HFFc6 (cell line): ENCODE data around the gene UBAC2. TPM values are rescaled to one million over a fixed set of nuclear protein-coding genes. Genes with fewer than 3 reads are reported as not detected.

Experiments used
- DNase-seq: peaks from one replicate; pipeline ENCODE4 v3.0.0-alpha.2; 2018
- H3K27ac Mint-ChIP-seq: 2 replicates; pipeline ENCODE4 v1.8.0; 2020; ENCODE audit warnings: mild to moderate bottlenecking, mixed read lengths
- H3K27me3 Mint-ChIP-seq: 2 replicates; pipeline ENCODE4 v1.8.0; 2021; ENCODE audit warnings: mild to moderate bottlenecking, moderate library complexity, mixed read lengths; ENCODE audit not compliant: insufficient read depth
- H3K36me3 Mint-ChIP-seq: 2 replicates; pipeline ENCODE4 v1.8.0; 2021; ENCODE audit warnings: low read depth, mixed read lengths
- H3K4me1 Mint-ChIP-seq: 2 replicates; pipeline ENCODE4 v1.8.0; 2020; ENCODE audit warnings: low read depth, mixed read lengths
- H3K4me3 Mint-ChIP-seq: 2 replicates; pipeline ENCODE4 v1.8.0; 2020; ENCODE audit warnings: mild to moderate bottlenecking, moderate library complexity, mixed read lengths
- H3K9me3 Mint-ChIP-seq: 2 replicates; pipeline ENCODE4 v1.8.0; 2020; ENCODE audit warnings: mild to moderate bottlenecking, mixed read lengths
- total RNA-seq, 6 experiments: library from RNA; stranded (reverse); fragmentation: NEBNext Ultra II Directional; extraction: Animal tissue kit (Norgen Biotek cat#: 25700); gene quantifications; 2 replicates in 1 of 6; 3 replicates in 5 of 6; pipeline ENCODE4 v1.2.3, GENCODE V29; 2021
- TF ChIP-seq, protein P1 (sequence below): fragments of 200-600 bp; sonication (generic); IDR thresholded peaks from 2 replicates; pipeline ENCODE4 v1.5.0; 2021; ENCODE audit warnings: antibody characterized with exemption, mild to moderate bottlenecking

UBAC2 gene
- total RNA-seq, 6 experiments from 2014 or later = 38.8 to 53.5 (median 46.4) TPM

DNA sequence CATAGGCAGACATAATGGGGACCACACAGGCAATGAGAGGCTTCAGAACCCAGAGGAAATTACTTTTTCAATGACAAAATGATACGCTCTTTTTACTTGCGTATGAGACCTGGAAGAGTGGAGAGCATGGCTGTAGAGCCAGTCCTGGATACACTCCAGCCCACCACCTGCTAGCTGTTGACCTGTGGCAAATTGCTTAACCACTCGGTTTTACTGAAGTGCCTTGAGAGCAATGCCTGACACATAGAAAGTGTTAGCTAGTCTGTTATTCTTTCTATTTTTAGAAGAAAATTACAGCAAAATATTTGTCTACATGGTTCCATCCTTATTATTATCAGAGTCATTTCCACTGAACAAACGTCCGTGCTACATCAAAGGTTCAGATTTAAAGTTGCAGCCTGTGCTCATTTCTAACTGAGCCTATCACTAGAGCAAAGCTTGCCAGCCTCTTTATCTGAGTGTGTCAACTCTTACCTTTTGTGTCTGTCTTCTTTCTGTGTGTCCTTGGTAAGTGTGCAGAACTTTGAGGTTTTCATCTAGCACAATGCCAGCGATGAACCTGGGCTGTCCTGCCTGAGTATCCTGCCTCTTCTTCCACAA is 116.1 kb downstream of the UBAC2 start:
- H3K27ac Mint-ChIP-seq = no peak overlapping the region
- peaks cover 66% of the 10 kb centered on the region for H3K4me1 Mint-ChIP-seq

DNA sequence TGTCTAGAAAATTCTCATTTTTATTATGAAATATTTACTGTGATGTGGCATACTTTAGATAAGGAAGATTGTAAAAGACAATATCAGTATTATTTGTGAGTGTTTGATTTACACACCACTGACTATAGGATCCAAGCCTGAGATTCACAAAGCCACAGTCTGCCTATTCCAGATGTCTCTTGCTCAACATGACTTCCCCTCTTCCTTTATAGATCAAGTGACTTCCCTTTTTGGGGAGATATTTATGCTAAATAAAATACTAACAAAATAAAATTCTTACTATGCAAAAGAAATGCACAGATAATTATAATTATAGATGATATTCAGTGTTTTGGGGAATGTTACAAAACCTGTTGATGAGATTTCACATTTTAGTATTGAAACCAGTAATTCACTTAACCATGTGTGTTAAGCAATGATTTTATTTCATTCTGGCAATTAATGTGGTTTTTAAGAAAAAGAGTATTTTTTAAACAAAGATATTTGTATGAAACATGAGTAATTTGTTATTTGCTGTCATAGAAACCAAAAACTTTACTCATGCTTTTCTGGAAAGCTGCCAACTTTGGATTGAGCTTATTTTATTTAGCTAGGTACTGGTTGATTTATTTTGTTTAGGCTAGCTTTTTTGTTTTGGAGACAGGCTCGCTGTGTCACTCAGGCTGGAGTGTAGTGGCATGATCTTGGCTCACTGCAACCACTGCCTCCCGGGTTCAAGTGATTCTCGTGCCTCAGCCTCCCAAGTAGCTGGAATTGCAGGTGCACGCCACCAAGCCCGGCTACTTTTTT is 120.2 kb downstream of the UBAC2 start:
- peak; percentile 91 for DNase-seq
- H3K9me3 Mint-ChIP-seq = no peaks in the 10 kb centered on the region
- H3K27ac Mint-ChIP-seq = peak overlapping the region; percentile 89
- H3K36me3 Mint-ChIP-seq = peaks cover 29% of the 10 kb centered on the region
- TF ChIP-seq, protein P1, sequence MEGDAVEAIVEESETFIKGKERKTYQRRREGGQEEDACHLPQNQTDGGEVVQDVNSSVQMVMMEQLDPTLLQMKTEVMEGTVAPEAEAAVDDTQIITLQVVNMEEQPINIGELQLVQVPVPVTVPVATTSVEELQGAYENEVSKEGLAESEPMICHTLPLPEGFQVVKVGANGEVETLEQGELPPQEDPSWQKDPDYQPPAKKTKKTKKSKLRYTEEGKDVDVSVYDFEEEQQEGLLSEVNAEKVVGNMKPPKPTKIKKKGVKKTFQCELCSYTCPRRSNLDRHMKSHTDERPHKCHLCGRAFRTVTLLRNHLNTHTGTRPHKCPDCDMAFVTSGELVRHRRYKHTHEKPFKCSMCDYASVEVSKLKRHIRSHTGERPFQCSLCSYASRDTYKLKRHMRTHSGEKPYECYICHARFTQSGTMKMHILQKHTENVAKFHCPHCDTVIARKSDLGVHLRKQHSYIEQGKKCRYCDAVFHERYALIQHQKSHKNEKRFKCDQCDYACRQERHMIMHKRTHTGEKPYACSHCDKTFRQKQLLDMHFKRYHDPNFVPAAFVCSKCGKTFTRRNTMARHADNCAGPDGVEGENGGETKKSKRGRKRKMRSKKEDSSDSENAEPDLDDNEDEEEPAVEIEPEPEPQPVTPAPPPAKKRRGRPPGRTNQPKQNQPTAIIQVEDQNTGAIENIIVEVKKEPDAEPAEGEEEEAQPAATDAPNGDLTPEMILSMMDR = no peak
- H3K4me1 Mint-ChIP-seq = peaks cover 72% of the 10 kb centered on the region
- H3K4me3 Mint-ChIP-seq = no peak overlapping the region
- peaks cover 2% of the 10 kb centered on the region; the same call in 1 of the 2 replicates for H3K27me3 Mint-ChIP-seq

More for the DNA sequence above, 116.1 kb downstream of the UBAC2 start:
- TF ChIP-seq, protein P1 = no peak
- Mint-ChIP-seq H3K4me3 (no peak overlapping the region), H3K36me3 (peaks cover 37% of the 10 kb centered on the region), H3K27me3 (peaks cover 4% of the 10 kb centered on the region; the same call in 1 of the 2 replicates), H3K9me3 (no peaks in the 10 kb centered on the region)
- DNase-seq = no peak

DNA sequence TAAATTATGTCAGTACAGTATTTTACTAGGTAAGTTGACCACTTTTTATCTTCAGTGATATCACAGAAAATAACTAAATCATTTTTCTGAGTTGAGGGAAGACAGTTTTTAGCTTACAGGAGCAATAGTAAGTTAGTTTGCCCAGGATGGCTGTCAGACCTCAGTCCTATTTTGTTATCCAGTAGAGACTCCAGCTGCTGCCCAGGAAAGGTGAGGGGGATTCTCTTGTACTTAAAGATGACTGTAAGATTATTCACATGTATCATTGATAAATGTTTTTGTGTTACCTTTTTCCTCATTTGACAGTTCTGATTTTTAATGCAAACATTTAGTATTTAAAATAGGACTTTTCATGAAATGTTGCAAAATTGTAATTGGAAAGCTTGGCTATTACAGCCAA is 121.1 kb downstream of the UBAC2 start:
- peaks cover 22% of the 10 kb centered on the region for H3K36me3 Mint-ChIP-seq
- TF ChIP-seq, protein P1 = no peak
- H3K27ac Mint-ChIP-seq = peak overlapping the region; percentile 89
- H3K9me3 Mint-ChIP-seq = no peaks in the 10 kb centered on the region
- no peak for DNase-seq
- no peak overlapping the region; the same call in 1 of the 2 replicates for H3K4me3 Mint-ChIP-seq
- peaks cover 66% of the 10 kb centered on the region for H3K4me1 Mint-ChIP-seq
- peaks cover 2% of the 10 kb centered on the region; the same call in 1 of the 2 replicates for H3K27me3 Mint-ChIP-seq

DNA sequence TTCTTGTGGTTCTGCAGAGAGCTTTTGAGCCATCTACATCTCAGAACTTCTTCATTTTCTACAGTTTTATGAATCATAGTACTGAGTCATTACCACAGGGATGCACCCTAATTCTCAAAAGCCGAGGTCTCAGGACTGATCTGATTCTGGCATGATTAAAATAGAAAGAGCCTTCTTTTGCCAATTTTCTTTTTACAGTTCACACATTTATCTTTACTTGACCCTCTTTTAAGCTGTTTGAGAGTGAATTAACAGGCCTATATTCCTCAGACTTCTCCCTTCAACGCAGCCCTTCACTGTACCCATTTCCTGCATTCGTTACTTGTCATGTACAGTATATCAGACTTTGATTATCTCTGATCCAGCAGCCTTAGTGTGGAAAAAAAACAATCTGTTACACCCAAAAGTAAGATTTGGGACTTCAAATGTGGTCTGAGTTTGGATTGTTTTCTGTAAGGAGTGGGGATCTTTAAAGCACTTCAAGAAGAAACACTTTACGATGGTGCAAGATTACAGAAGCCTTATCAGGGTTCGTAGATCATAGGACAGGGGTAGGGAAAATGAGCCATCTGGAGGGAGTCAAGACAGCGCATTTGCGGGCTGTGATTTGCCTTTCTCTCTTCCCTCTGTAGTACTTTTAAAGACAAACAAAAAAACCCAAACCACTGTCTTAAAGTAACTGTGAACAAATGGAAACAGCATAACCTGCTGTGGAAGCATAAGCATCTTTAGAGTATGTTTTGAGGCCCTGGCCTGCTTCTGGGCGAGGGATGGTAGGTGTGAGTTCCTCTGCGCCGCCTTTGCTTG is 121.8 kb downstream of the UBAC2 start:
- peak; percentile 87 for DNase-seq
- TF ChIP-seq, protein P1 = no peak
- Mint-ChIP-seq H3K4me3 (peak overlapping the region; percentile 43), H3K27me3 (peaks cover 2% of the 10 kb centered on the region; the same call in 1 of the 2 replicates), H3K36me3 (peaks cover 21% of the 10 kb centered on the region), H3K4me1 (peaks cover 64% of the 10 kb centered on the region), H3K27ac (peak overlapping the region; percentile 89), H3K9me3 (no peaks in the 10 kb centered on the region)

DNA sequence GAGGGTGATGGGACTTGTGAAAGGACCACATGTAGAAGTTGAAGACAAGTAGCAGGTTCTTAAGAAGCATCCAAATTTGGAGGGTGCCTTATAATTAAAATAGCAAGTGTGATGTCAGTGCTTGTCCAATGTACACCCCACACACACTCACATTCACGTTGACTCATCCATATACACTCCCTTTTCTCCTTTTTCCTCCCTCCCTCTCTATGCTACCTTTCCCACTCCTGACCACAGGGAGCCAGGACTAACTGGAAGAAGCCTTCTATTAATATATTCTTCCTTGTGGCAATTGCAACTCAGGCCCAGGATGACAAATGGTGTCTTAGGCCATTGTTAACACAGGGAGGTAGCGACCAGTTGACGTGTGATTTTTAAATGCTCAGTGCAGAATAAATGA is 122.8 kb downstream of the UBAC2 start:
- peak overlapping the region; percentile 89 for H3K27ac Mint-ChIP-seq
- TF ChIP-seq, protein P1 = no peak
- H3K27me3 Mint-ChIP-seq = peaks cover 2% of the 10 kb centered on the region; the same call in 1 of the 2 replicates
- H3K9me3 Mint-ChIP-seq = no peaks in the 10 kb centered on the region
- H3K4me1 Mint-ChIP-seq = peaks cover 64% of the 10 kb centered on the region
- DNase-seq = peak; percentile 35
- H3K36me3 Mint-ChIP-seq = peaks cover 17% of the 10 kb centered on the region
- H3K4me3 Mint-ChIP-seq = peak overlapping the region; percentile 43; the same call in 1 of the 2 replicates
